Measurements from ENCODE around the gene EWSR1. TPM values are rescaled to one million over a fixed set of nuclear protein-coding genes. Genes with fewer than 3 reads are reported as not detected.
"Not testable (repeated sequence)": the region's sequence is repeated elsewhere in the genome, so short reads cannot be mapped to it uniquely, and the experiment has no call there.

The EWSR1 gene
- 153 and 206 TPM in 2 replicates for total RNA-seq (2014; rRNA removed; shearing (Covaris generic))

GRCh38 chr22:29267858-29268510 is at the start of gene EWSR1, which contains the start of gene RHBDD3:
EWSR1 (plus strand) TSS chr22:29268268; CDS start chr22:29268337, 69 bp downstream.
RHBDD3 (minus strand) TSS chr22:29267981; CDS start chr22:29265626, 2,355 bp downstream.
- peak; percentile 84 for DNase-seq (ENCODE audit: low spot score)

GRCh38 chr22:29218758-29219408 is 49.2 kb upstream of the EWSR1 start:
- DNase-seq (ENCODE audit: low spot score): no peak

- not testable (repeated sequence) for DNase-seq (ENCODE audit: low spot score)
Measured at GRCh38 chr22:29219409-29219782, 48.7 kb upstream of the EWSR1 start.

- no peak for DNase-seq (ENCODE audit: low spot score)
Measured at GRCh38 chr22:29219881-29220670, 48.0 kb upstream of the EWSR1 start.

GRCh38 chr22:29224121-29224858 is 43.8 kb upstream of the EWSR1 start:
- no peak for DNase-seq (ENCODE audit: low spot score)

- no peak for DNase-seq (ENCODE audit: low spot score)
Measured at GRCh38 chr22:29224859-29225410, 43.1 kb upstream of the EWSR1 start.

GRCh38 chr22:29225422-29226090 is 42.5 kb upstream of the EWSR1 start:
- DNase-seq (ENCODE audit: low spot score): peak; percentile 14

- DNase-seq (ENCODE audit: low spot score): no peak
Measured at GRCh38 chr22:29226351-29226981, 41.6 kb upstream of the EWSR1 start.

GRCh38 chr22:29230972-29231875 is 36.8 kb upstream of the EWSR1 start:
- DNase-seq (ENCODE audit: low spot score): no peak

- no peak for DNase-seq (ENCODE audit: low spot score)
Measured at GRCh38 chr22:29231971-29232959, 35.8 kb upstream of the EWSR1 start.

- no peak for DNase-seq (ENCODE audit: low spot score)
Measured at GRCh38 chr22:29233277-29233877, 34.7 kb upstream of the EWSR1 start.

GRCh38 chr22:29240481-29240880 is 27.6 kb upstream of the EWSR1 start:
- DNase-seq (ENCODE audit: low spot score): not testable (repeated sequence)

GRCh38 chr22:29243874-29244446 is 24.1 kb upstream of the EWSR1 start:
- DNase-seq (ENCODE audit: low spot score): no peak

- DNase-seq (ENCODE audit: low spot score): no peak
Measured at GRCh38 chr22:29244785-29245625, 23.1 kb upstream of the EWSR1 start.

GRCh38 chr22:29245626-29246385 is 22.3 kb upstream of the EWSR1 start:
- DNase-seq (ENCODE audit: low spot score): peak; percentile 54

GRCh38 chr22:29247891-29248290 is 20.2 kb upstream of the EWSR1 start:
- DNase-seq (ENCODE audit: low spot score): not testable (repeated sequence)
